DND-41 (cell line): Measurements from ENCODE around the gene ABI3BP.

Experiments used
- ATAC-seq: fragments of 200-7000 bp; cut with Tn5 transposase; 3 replicates; pipeline ENCODE4 v1.9.1; 2021; ENCODE audit warnings: low read depth; ENCODE audit not compliant: insufficient read depth
- DNase-seq: peaks from one replicate; pipeline ENCODE4 v3.0.0-alpha.2; 2020
- H2AFZ ChIP-seq: 2 replicates; pipeline ENCODE4 v1.6.0; 2012; ENCODE audit warnings: low read depth, low read length
- H3K27ac ChIP-seq: 2 replicates; pipeline ENCODE4 v1.5.1; 2012; ENCODE audit warnings: low read length, inconsistent platforms
- H3K27me3 ChIP-seq: fragments of 200-600 bp; sonication (generic); 2 replicates; pipeline ENCODE4 v1.6.0; 2012; ENCODE audit warnings: low read length, mild to moderate bottlenecking, inconsistent platforms; ENCODE audit not compliant: insufficient read depth, poor library complexity
- H3K36me3 ChIP-seq: 2 replicates; pipeline ENCODE4 v1.5.1; 2012; ENCODE audit warnings: low read length, inconsistent platforms; ENCODE audit not compliant: insufficient read depth
- H3K4me1 ChIP-seq: 2 replicates; pipeline ENCODE4 v1.5.1; 2012; ENCODE audit warnings: mild to moderate bottlenecking, low read length; ENCODE audit not compliant: insufficient read depth
- H3K4me2 ChIP-seq: 2 replicates; pipeline ENCODE4 v1.6.0; 2012; ENCODE audit warnings: mild to moderate bottlenecking, moderate library complexity, low read length, inconsistent platforms; ENCODE audit not compliant: insufficient read depth
- H3K4me3 ChIP-seq, 2 experiments: fragments of 200-600 bp in 1 of 2; shearing (Covaris generic) in 1 of 2; 2 replicates each; pipeline ENCODE4 v1.5.1; 2012 to 2016; ENCODE audit warnings: inconsistent platforms in 2 of 2, low read length in 2 of 2, mild to moderate bottlenecking in 2 of 2, low read depth in 1 of 2, moderate library complexity in 1 of 2
- H3K79me2 ChIP-seq: 2 replicates; pipeline ENCODE4 v1.6.0; 2012; ENCODE audit warnings: low read length, inconsistent platforms; ENCODE audit not compliant: insufficient read depth
- H3K9ac ChIP-seq: 2 replicates; pipeline ENCODE4 v1.6.0; 2012; ENCODE audit warnings: low read depth, mild to moderate bottlenecking, inconsistent platforms, low read length, moderate library complexity
- H3K9me3 ChIP-seq: 2 replicates; pipeline ENCODE4 v1.5.1; 2012; ENCODE audit warnings: low read length, moderate library complexity, mild to moderate bottlenecking, inconsistent platforms; ENCODE audit not compliant: insufficient read depth, severe bottlenecking
- H4K20me1 ChIP-seq: 2 replicates; pipeline ENCODE4 v1.6.0; 2012; ENCODE audit warnings: low read length; ENCODE audit not compliant: insufficient read depth
- CTCF ChIP-seq: IDR thresholded peaks from 2 replicates; pipeline ENCODE4 v1.5.1; 2012; ENCODE audit warnings: borderline replicate concordance, low read length, moderate library complexity, mild to moderate bottlenecking; ENCODE audit not compliant: poor library complexity, severe bottlenecking; ENCODE audit errors: extremely low read depth
- EZH2 ChIP-seq: IDR thresholded peaks from 3 replicates; pipeline ENCODE4 v1.6.1; 2012; ENCODE audit warnings: borderline replicate concordance, low read depth, mild to moderate bottlenecking, moderate library complexity, low read length, inconsistent platforms; ENCODE audit not compliant: severe bottlenecking

Gene ABI3BP

GRCh38 chr3:100902572-100902971, 90.6 kb downstream of the ABI3BP start:
- Histone ChIP-seq H3K9ac (no peak overlapping the region), H3K4me1 (no peaks in the 10 kb centered on the region), H3K27ac (no peak overlapping the region), H3K4me3 (no peak overlapping the region), H3K79me2 (no peaks in the 10 kb centered on the region), H3K36me3 (no peaks in the 10 kb centered on the region), H3K4me2 (no peak overlapping the region), H3K27me3 (no peaks in the 10 kb centered on the region), H3K9me3 (no peaks in the 10 kb centered on the region), H4K20me1 (no peaks in the 10 kb centered on the region), H2AFZ (no peak overlapping the region)
- TF ChIP-seq CTCF = no peak
- no peak for ATAC-seq
- no peak for DNase-seq

- no peak for ATAC-seq
- no peaks in the 10 kb centered on the region for H3K9me3 ChIP-seq
- no peaks in the 10 kb centered on the region for H3K36me3 ChIP-seq
- no peak overlapping the region for H3K27ac ChIP-seq
- H3K79me2 ChIP-seq = no peaks in the 10 kb centered on the region
- H3K4me1 ChIP-seq = no peaks in the 10 kb centered on the region
- DNase-seq = no peak
- H4K20me1 ChIP-seq = no peaks in the 10 kb centered on the region
- TF ChIP-seq EZH2 = no peak
- TF ChIP-seq CTCF = no peak
- no peak overlapping the region for H3K4me2 ChIP-seq
- no peak overlapping the region for H3K9ac ChIP-seq
- H3K27me3 ChIP-seq = no peaks in the 10 kb centered on the region
- no peak overlapping the region for H2AFZ ChIP-seq
- H3K4me3 ChIP-seq = no peak overlapping the region
Measured at GRCh38 chr3:100900671-100901335, 92.4 kb downstream of the ABI3BP start.

GRCh38 chr3:100899440-100900091, 93.7 kb downstream of the ABI3BP start:
- TF ChIP-seq CTCF (no peak), EZH2 (no peak)
- Histone ChIP-seq H3K79me2 (no peaks in the 10 kb centered on the region), H2AFZ (no peak overlapping the region), H3K9ac (no peak overlapping the region), H3K4me3 (no peak overlapping the region), H4K20me1 (no peaks in the 10 kb centered on the region), H3K4me1 (no peaks in the 10 kb centered on the region), H3K4me2 (no peak overlapping the region), H3K27me3 (no peaks in the 10 kb centered on the region), H3K36me3 (no peaks in the 10 kb centered on the region), H3K9me3 (no peaks in the 10 kb centered on the region), H3K27ac (no peak overlapping the region)
- DNase-seq = no peak
- ATAC-seq = no peak

GRCh38 chr3:100898681-100899080, 94.5 kb downstream of the ABI3BP start:
- DNase-seq = no peak
- Histone ChIP-seq H2AFZ (no peak overlapping the region), H3K4me3 (no peak overlapping the region), H3K4me1 (no peaks in the 10 kb centered on the region), H3K9me3 (no peaks in the 10 kb centered on the region), H3K27ac (no peak overlapping the region), H3K9ac (no peak overlapping the region), H3K4me2 (no peak overlapping the region), H3K36me3 (no peaks in the 10 kb centered on the region), H3K79me2 (no peaks in the 10 kb centered on the region), H3K27me3 (no peaks in the 10 kb centered on the region), H4K20me1 (no peaks in the 10 kb centered on the region)
- TF ChIP-seq EZH2 (no peak), CTCF (no peak)
- no peak for ATAC-seq
